ENCODE measurements around the gene SLC25A21.

SLC25A21 gene

DNA sequence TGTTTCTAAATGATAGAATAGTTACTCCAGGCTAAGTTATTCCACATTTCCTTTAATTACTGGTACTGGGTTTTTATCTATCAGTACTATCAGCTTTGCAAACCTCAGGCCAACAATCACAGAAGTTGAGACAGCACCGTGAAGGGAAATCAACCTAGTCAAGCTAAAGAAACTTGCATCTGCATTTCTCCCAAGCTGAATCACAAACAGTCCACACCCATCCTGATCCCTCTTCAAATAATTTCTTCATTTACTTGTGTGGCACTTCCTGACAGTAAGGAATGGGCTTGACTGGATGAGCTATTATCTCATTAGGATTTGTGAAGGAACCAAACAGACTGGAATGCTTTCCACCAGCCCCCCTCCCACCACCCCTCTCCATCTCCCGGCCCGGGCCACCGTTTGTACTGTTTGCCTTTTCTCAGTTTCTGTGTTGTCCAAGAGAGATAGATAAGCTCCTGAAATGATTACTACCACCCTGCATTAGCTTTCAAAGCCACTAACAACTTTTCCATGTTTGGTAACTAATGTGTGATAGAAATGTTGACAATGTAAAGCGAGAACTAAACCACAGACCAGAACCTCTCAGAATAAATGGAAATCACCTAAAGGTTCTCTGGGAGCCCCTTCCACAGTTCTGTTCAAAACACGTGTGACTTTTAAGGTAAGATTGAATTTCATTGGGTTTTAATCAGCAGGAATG is 236.3 kb downstream of the SLC25A21 start:
- Mint-ChIP-seq H3K27ac (no peak overlapping the region), H3K4me1 (no peaks in the 10 kb centered on the region), H3K4me3 (no peak overlapping the region), H3K27me3 (ENCODE audit: low read depth) (peaks cover 16% of the 10 kb centered on the region), H3K9me3 (no peaks in the 10 kb centered on the region), H3K36me3 (ENCODE audit: low read depth) (no peaks in the 10 kb centered on the region)
- TF ChIP-seq, protein P1, sequence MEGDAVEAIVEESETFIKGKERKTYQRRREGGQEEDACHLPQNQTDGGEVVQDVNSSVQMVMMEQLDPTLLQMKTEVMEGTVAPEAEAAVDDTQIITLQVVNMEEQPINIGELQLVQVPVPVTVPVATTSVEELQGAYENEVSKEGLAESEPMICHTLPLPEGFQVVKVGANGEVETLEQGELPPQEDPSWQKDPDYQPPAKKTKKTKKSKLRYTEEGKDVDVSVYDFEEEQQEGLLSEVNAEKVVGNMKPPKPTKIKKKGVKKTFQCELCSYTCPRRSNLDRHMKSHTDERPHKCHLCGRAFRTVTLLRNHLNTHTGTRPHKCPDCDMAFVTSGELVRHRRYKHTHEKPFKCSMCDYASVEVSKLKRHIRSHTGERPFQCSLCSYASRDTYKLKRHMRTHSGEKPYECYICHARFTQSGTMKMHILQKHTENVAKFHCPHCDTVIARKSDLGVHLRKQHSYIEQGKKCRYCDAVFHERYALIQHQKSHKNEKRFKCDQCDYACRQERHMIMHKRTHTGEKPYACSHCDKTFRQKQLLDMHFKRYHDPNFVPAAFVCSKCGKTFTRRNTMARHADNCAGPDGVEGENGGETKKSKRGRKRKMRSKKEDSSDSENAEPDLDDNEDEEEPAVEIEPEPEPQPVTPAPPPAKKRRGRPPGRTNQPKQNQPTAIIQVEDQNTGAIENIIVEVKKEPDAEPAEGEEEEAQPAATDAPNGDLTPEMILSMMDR (IDR thresholded peaks at IDR 0.05; ENCODE audit: unreplicated experiment in 3 of 3): no peak

DNA sequence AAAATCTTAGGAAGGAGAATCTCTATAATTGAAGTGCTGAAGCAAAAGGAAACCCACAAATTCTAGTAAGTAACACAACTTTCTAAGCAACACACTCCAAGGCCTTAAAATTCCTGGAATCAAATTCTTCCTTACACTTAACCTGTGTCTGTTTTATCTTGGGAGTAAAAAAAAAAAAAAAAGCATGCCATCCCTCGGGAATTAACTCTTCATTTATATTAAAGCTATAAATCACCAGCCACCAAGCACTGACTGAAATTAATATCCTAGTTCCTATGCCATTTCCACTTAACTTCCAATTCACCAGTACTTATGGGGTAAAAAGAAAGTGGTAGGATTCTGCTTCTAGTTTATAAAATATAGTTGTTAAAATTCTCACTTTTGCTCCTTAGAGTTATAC is 238.1 kb downstream of the SLC25A21 start:
- Mint-ChIP-seq H3K27ac (no peak overlapping the region), H3K36me3 (ENCODE audit: low read depth) (no peaks in the 10 kb centered on the region), H3K4me3 (no peak overlapping the region), H3K9me3 (no peaks in the 10 kb centered on the region), H3K4me1 (no peaks in the 10 kb centered on the region), H3K27me3 (ENCODE audit: low read depth) (peaks cover 13% of the 10 kb centered on the region)
- TF ChIP-seq, protein P1 (IDR thresholded peaks at IDR 0.05; ENCODE audit: unreplicated experiment in 3 of 3): no peak

DNA sequence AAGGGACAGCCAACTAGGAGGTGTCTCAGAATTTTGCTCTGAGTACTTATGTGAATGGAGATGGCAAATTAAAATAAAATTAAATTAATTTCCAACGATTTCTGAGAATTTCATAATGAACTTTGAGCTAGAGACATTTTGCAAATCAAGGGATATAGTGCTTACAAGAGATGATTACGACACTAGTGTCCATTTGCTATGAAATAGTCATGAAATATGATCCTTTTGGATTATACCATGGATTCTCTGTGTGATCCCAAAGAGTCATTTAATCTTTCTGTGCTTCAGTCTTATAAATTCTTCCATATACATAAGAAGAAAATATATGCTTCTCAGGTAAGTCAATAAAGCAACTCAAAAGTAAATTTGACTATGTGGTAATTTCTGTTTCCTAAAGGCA is 240.6 kb downstream of the SLC25A21 start:
- no peaks in the 10 kb centered on the region for H3K9me3 Mint-ChIP-seq
- no peaks in the 10 kb centered on the region for H3K36me3 Mint-ChIP-seq (ENCODE audit: low read depth)
- TF ChIP-seq, protein P1 (IDR thresholded peaks at IDR 0.05; ENCODE audit: unreplicated experiment in 3 of 3): no peak
- H3K27ac Mint-ChIP-seq: no peak overlapping the region
- H3K27me3 Mint-ChIP-seq (ENCODE audit: low read depth): peaks cover 13% of the 10 kb centered on the region
- no peaks in the 10 kb centered on the region for H3K4me1 Mint-ChIP-seq
- no peak overlapping the region for H3K4me3 Mint-ChIP-seq

DNA sequence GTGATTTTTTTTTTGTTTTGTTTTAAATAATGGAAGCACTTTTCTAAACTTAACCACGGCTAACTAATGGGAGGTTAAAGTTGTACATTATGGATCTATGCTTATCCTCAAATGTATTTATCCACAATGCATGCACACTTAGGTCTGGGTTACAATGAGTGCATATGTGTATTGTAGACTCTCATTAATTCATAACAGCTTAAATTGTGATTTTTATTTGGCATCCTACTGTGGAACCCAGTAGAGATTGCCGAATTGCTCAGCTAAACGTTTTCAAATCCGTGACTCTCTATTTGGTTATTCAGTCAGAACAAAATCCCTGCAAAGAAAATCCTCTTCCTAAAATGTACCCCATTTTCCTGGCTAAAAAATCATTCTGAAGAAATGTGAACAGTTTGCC is 244.0 kb downstream of the SLC25A21 start:
- TF ChIP-seq, protein P1 (IDR thresholded peaks at IDR 0.05; ENCODE audit: unreplicated experiment in 3 of 3): no peak
- Mint-ChIP-seq H3K9me3 (no peaks in the 10 kb centered on the region), H3K36me3 (ENCODE audit: low read depth) (no peaks in the 10 kb centered on the region), H3K27me3 (ENCODE audit: low read depth) (peaks cover 17% of the 10 kb centered on the region), H3K27ac (no peak overlapping the region), H3K4me1 (no peaks in the 10 kb centered on the region), H3K4me3 (no peak overlapping the region)

DNA sequence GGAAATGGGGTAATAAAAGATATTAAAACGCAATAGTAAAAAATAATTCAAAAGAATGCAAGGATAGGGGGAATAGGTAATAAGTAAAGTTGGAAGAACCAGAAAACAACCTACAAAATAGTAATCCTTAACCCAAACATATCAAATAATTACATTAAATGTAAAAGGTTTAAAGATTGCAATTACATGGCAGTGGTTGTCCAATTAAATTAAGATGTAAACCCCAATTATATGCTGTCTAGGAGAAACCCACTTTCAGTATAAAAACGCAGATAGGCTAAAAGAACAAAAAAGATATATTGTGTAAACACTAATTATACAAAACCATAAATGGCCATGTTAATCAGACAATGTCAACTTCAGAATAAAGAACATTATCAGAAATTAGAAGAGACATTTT is 247.3 kb downstream of the SLC25A21 start:
- H3K9me3 Mint-ChIP-seq: no peaks in the 10 kb centered on the region
- H3K4me1 Mint-ChIP-seq: no peaks in the 10 kb centered on the region
- peaks cover 12% of the 10 kb centered on the region for H3K27me3 Mint-ChIP-seq (ENCODE audit: low read depth)
- no peak overlapping the region for H3K4me3 Mint-ChIP-seq
- TF ChIP-seq, protein P1 (IDR thresholded peaks at IDR 0.05; ENCODE audit: unreplicated experiment in 3 of 3): no peak
- H3K27ac Mint-ChIP-seq: no peak overlapping the region
- no peaks in the 10 kb centered on the region for H3K36me3 Mint-ChIP-seq (ENCODE audit: low read depth)

DNA sequence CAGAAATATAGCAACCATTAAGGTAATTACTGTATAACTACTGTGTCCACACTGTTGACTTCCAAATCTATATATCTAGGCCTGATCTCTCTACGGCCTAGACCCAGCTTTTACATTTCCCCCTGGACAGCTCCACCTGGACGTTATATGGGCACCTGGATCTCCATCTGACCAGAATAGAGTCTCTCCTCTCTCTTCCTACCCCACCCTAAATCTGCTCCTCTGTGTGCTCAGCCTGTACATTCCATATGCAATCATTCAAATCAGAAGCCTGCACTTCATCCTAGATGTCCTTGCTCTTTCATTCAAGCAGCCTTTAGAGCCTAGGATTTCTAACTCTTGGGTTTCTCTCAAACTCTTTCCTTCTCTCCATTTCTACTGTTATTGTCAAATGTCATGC is 255.7 kb downstream of the SLC25A21 start:
- Mint-ChIP-seq H3K4me3 (no peak overlapping the region), H3K36me3 (ENCODE audit: low read depth) (no peaks in the 10 kb centered on the region), H3K4me1 (peaks cover 5% of the 10 kb centered on the region), H3K9me3 (no peaks in the 10 kb centered on the region), H3K27me3 (ENCODE audit: low read depth) (peaks cover 13% of the 10 kb centered on the region), H3K27ac (no peak overlapping the region)
- TF ChIP-seq, protein P1 (IDR thresholded peaks at IDR 0.05; ENCODE audit: unreplicated experiment in 3 of 3): no peak

Data from nephron (organoid).